RKO (cell line): ENCODE measurements around the gene MAPKAP1.

Experiments
- DNase-seq: peaks from one replicate; pipeline ENCODE4 v3.0.0-alpha.2; 2016; ENCODE audit warnings: low spot score

MAPKAP1 gene

GRCh38 chr9:125706651-125707471 is at the start of gene MAPKAP1:
Gene MAPKAP1, minus strand, starts transcription at chr9:125707208. Its CDS starts 34,634 bp downstream, at chr9:125672574.
- peak; percentile 91 for DNase-seq

- DNase-seq, result peak; percentile 36
These were observed 49.5 kb upstream of the MAPKAP1 start for GRCh38 chr9:125756518-125756917.

- no peak for DNase-seq
These were observed 48.3 kb upstream of the MAPKAP1 start for GRCh38 chr9:125755340-125755739.

- peak; percentile 57 for DNase-seq
These were observed 47.1 kb upstream of the MAPKAP1 start for GRCh38 chr9:125754096-125754495.

GRCh38 chr9:125752070-125752628 is 45.1 kb upstream of the MAPKAP1 start:
- DNase-seq, result peak; percentile 69

- peak; percentile 79 for DNase-seq
These were observed 43.6 kb upstream of the MAPKAP1 start for GRCh38 chr9:125750627-125751011.

- peak; percentile 41 for DNase-seq
These were observed 43.1 kb upstream of the MAPKAP1 start for GRCh38 chr9:125749951-125750626.

GRCh38 chr9:125749287-125749935 is 42.4 kb upstream of the MAPKAP1 start:
- peak; percentile 53 for DNase-seq

GRCh38 chr9:125748446-125749099 is 41.6 kb upstream of the MAPKAP1 start:
- DNase-seq, result peak; percentile 68

GRCh38 chr9:125747765-125748445 is 40.9 kb upstream of the MAPKAP1 start:
- DNase-seq, result no peak

- peak; percentile 71 for DNase-seq
These were observed 40.2 kb upstream of the MAPKAP1 start, which contains the start of gene PBX3 for GRCh38 chr9:125747053-125747764. Gene PBX3, plus strand, starts transcription at chr9:125747373.

- DNase-seq, result no peak
These were observed 39.7 kb upstream of the MAPKAP1 start for GRCh38 chr9:125746774-125747052.

GRCh38 chr9:125746017-125746773 is 39.2 kb upstream of the MAPKAP1 start:
- DNase-seq, result peak; percentile 98

GRCh38 chr9:125745682-125746016 is 38.6 kb upstream of the MAPKAP1 start:
- DNase-seq, result no peak

- no peak for DNase-seq
These were observed 38.0 kb upstream of the MAPKAP1 start for GRCh38 chr9:125745018-125745417.

GRCh38 chr9:125744616-125745015 is 37.6 kb upstream of the MAPKAP1 start:
- peak; percentile 87 for DNase-seq

GRCh38 chr9:125743682-125744428 is 36.8 kb upstream of the MAPKAP1 start:
- no peak for DNase-seq

GRCh38 chr9:125742657-125743056 is 35.6 kb upstream of the MAPKAP1 start:
- no peak for DNase-seq

GRCh38 chr9:125739436-125739835 is 32.4 kb upstream of the MAPKAP1 start:
- DNase-seq, result peak; percentile 33
